GM19328 (cell line): ENCODE measurements around the gene SPAG7.
"Not testable (repeated sequence)": the region's sequence is repeated elsewhere in the genome, so short reads cannot be mapped to it uniquely, and the experiment has no call there.

Experiments
- ATAC-seq: cut with Tn5 transposase; IDR thresholded peaks from one replicate; pipeline ENCODE4 v1.9.1; 2021; ENCODE audit warnings: mild to moderate bottlenecking, moderate library complexity; ENCODE audit not compliant: unreplicated experiment

Gene SPAG7

GRCh38 chr17:4938688-4939545 is 28.7 kb downstream of the SPAG7 start:
- ATAC-seq: no peak

GRCh38 chr17:4938069-4938491 is 29.5 kb downstream of the SPAG7 start:
- ATAC-seq: no peak

- ATAC-seq: no peak
Observed at GRCh38 chr17:4937553-4937952, 30.1 kb downstream of the SPAG7 start.

GRCh38 chr17:4936436-4936835 is 31.2 kb downstream of the SPAG7 start:
- no peak for ATAC-seq

- no peak for ATAC-seq
Observed at GRCh38 chr17:4935650-4936049, 32.0 kb downstream of the SPAG7 start.

GRCh38 chr17:4934173-4934979 is 33.2 kb downstream of the SPAG7 start:
- ATAC-seq: no peak

GRCh38 chr17:4933646-4934045 is 34.0 kb downstream of the SPAG7 start:
- no peak for ATAC-seq

GRCh38 chr17:4932756-4933155 is 34.9 kb downstream of the SPAG7 start:
- no peak for ATAC-seq

- no peak for ATAC-seq
Observed at GRCh38 chr17:4931963-4932362, 35.7 kb downstream of the SPAG7 start, which contains the start of gene GP1BA. GP1BA (plus strand) TSS chr17:4932277; CDS start chr17:4932605, 328 bp downstream.

- ATAC-seq: no peak
Observed at GRCh38 chr17:4928881-4929280, 38.7 kb downstream of the SPAG7 start.

- ATAC-seq: not testable (repeated sequence)
Observed at GRCh38 chr17:4926577-4927335, 40.9 kb downstream of the SPAG7 start.

GRCh38 chr17:4921320-4921719 is 46.3 kb downstream of the SPAG7 start:
- no peak for ATAC-seq

- ATAC-seq: no peak
Observed at GRCh38 chr17:4920351-4921048, 47.1 kb downstream of the SPAG7 start.

- no peak for ATAC-seq
Observed at GRCh38 chr17:4919511-4920047, 48.0 kb downstream of the SPAG7 start.

- ATAC-seq: not testable (repeated sequence)
Observed at GRCh38 chr17:4914551-4914950, 53.1 kb downstream of the SPAG7 start.

- ATAC-seq: no peak
Observed at GRCh38 chr17:4913994-4914393, 53.6 kb downstream of the SPAG7 start.
